Esophagus muscularis mucosa (tissue), 4 donors: Measurements from ENCODE around the gene ZNF836. TPM values are rescaled to one million over a fixed set of nuclear protein-coding genes. Genes with fewer than 3 reads are reported as not detected.

Experiments
- DNase-seq: peaks from one replicate; pipeline ENCODE4 v3.0.0-alpha.2; 2017; ENCODE audit errors: extremely low spot score
- H3K27ac ChIP-seq, 4 donors: fragments of 200-600 bp; sonication (generic); replicated peaks in 1 of 4; 1 replicate in 3 of 4; 2 replicates in 1 of 4; pipeline ENCODE4 v1.5.1; 2016 to 2019; ENCODE audit warnings: mild to moderate bottlenecking in 1 of 4
- H3K27me3 ChIP-seq, 4 donors: fragments of 200-600 bp; sonication (generic); one replicate each; pipeline versions ENCODE4 v1.5.1 to v1.6.0; 2016 to 2019
- H3K36me3 ChIP-seq, 4 donors: fragments of 200-600 bp; sonication (generic); one replicate each; pipeline ENCODE4 v1.5.1; 2016 to 2019
- H3K4me1 ChIP-seq, 4 donors: fragments of 200-600 bp; sonication (generic); one replicate each; pipeline ENCODE4 v1.5.1; 2016 to 2019
- H3K4me3 ChIP-seq, 4 donors: fragments of 200-600 bp; sonication (generic); 1 replicate in 2 of 4; 2 replicates in 2 of 4; pipeline ENCODE4 v1.5.1; 2016 to 2019; ENCODE audit warnings: mild to moderate bottlenecking in 4 of 4, moderate library complexity in 1 of 4
- H3K9me3 ChIP-seq, 4 donors: fragments of 200-600 bp; sonication (generic); 1 replicate in 3 of 4; 2 replicates in 1 of 4; pipeline ENCODE4 v1.5.1; 2016 to 2019
- CTCF ChIP-seq, 3 experiments: fragments of 200-600 bp in 2 of 3; fragments of 450-650 bp in 1 of 3; sonication (generic) in 2 of 3; IDR thresholded peaks; one replicate each; pipeline ENCODE4 v1.5.1; 2017 to 2019; ENCODE audit warnings: antibody characterized with exemption in 3 of 3, mild to moderate bottlenecking in 2 of 3, moderate library complexity in 1 of 3
- EP300 ChIP-seq: sonication (generic); formaldehyde crosslinking; IDR thresholded peaks from one replicate; pipeline ENCODE4 v1.6.1; 2017; ENCODE audit warnings: antibody characterized with exemption
- POLR2A ChIP-seq: fragments of 450-650 bp; IDR thresholded peaks from one replicate; pipeline ENCODE4 v1.6.1; 2017; ENCODE audit warnings: antibody characterized with exemption, moderate library complexity, mild to moderate bottlenecking, low read depth
- POLR2AphosphoS5 ChIP-seq, 2 donors: sonication (generic); formaldehyde crosslinking; IDR thresholded peaks; one replicate each; pipeline ENCODE4 v1.6.1; 2017; ENCODE audit warnings: antibody characterized with exemption in 2 of 2
- WGBS: methylation state at CpG from one replicate; pipeline ENCODE4 v1.1.5; 2018; 5-methylcytosine and 5-hydroxymethylcytosine counted together
- intact Hi-C: fragments of 100-400 bp; cut with DNase I; formaldehyde crosslinking; loops from one replicate; pipeline ENCODE4 v1.15.1; 2023
- total RNA-seq, 4 donors: library from RNA; depleted of rRNA; stranded (reverse); fragments of >200 nt; gene quantifications; one replicate each; pipeline versions ENCODE4 v1.1.0 to v1.2.1, GENCODE V29; 2016

ZNF836 gene
- total RNA-seq, 4 donors from 2014 or later: 5.8 to 13.1 (median 9.1) TPM

- WGBS: 92% methylated on average over 5 of the region's 5 CpGs
- no peak overlapping the region for H3K27ac ChIP-seq
- peaks cover 97 to 100% (median 99%) of the 10 kb centered on the region in 4 donors for H3K36me3 ChIP-seq
- no peaks in the 10 kb centered on the region for H3K27me3 ChIP-seq
- intact Hi-C loops: no loop called here
- H3K9me3 ChIP-seq: no peaks in the 10 kb centered on the region
- no peak overlapping the region for H3K4me3 ChIP-seq
- no peak for DNase-seq
- no peak for TF ChIP-seq POLR2A
- TF ChIP-seq CTCF (IDR thresholded peaks at IDR 0.05): no peak
- TF ChIP-seq POLR2AphosphoS5 (IDR thresholded peaks at IDR 0.05): no peak
- no peak for TF ChIP-seq EP300
- peaks cover 0 to 7% (median 6%) of the 10 kb centered on the region in 4 donors for H3K4me1 ChIP-seq
These were observed 42.8 kb upstream of the ZNF836 start for GRCh38 chr19:52214241-52214640.

GRCh38 chr19:52212572-52213255 is 41.3 kb upstream of the ZNF836 start:
- DNase-seq: no peak
- intact Hi-C loops: no loop called here
- no peak overlapping the region for H3K27ac ChIP-seq
- H3K36me3 ChIP-seq: peaks cover 93 to 100% (median 99%) of the 10 kb centered on the region in 4 donors
- 92% methylated on average over 13 of the region's 25 CpGs for WGBS
- no peaks in the 10 kb centered on the region for H3K9me3 ChIP-seq
- TF ChIP-seq POLR2A (no peak), POLR2AphosphoS5 (IDR thresholded peaks at IDR 0.05) (no peak), CTCF (IDR thresholded peaks at IDR 0.05) (no peak), EP300 (no peak)
- no peaks in the 10 kb centered on the region for H3K27me3 ChIP-seq
- H3K4me1 ChIP-seq: peaks cover 0 to 12% (median 9%) of the 10 kb centered on the region in 4 donors
- no peak overlapping the region for H3K4me3 ChIP-seq

GRCh38 chr19:52211926-52212571 is 40.6 kb upstream of the ZNF836 start:
- 86% methylated on average over 9 of the region's 11 CpGs for WGBS
- no peak for DNase-seq
- TF ChIP-seq POLR2A (no peak), EP300 (no peak), POLR2AphosphoS5 (IDR thresholded peaks at IDR 0.05) (no peak), CTCF (IDR thresholded peaks at IDR 0.05) (no peak)
- Histone ChIP-seq H3K9me3 (no peaks in the 10 kb centered on the region), H3K27ac (no peak overlapping the region), H3K36me3 (peaks cover 86 to 100% (median 99%) of the 10 kb centered on the region in 4 donors), H3K27me3 (no peaks in the 10 kb centered on the region), H3K4me1 (peaks cover 0 to 12% (median 9%) of the 10 kb centered on the region in 4 donors), H3K4me3 (no peak overlapping the region)
- intact Hi-C loops: no loop called here

GRCh38 chr19:52211203-52211602 is 39.8 kb upstream of the ZNF836 start:
- H3K27ac ChIP-seq: no peak overlapping the region
- peaks cover 0 to 20% (median 12%) of the 10 kb centered on the region in 4 donors for H3K4me1 ChIP-seq
- peaks cover 85 to 100% (median 99%) of the 10 kb centered on the region in 4 donors for H3K36me3 ChIP-seq
- no peak overlapping the region for H3K4me3 ChIP-seq
- no peak for DNase-seq
- H3K9me3 ChIP-seq: no peaks in the 10 kb centered on the region
- TF ChIP-seq CTCF (IDR thresholded peaks at IDR 0.05): no peak
- no peak for TF ChIP-seq POLR2AphosphoS5 (IDR thresholded peaks at IDR 0.05)
- TF ChIP-seq POLR2A: no peak
- TF ChIP-seq EP300: no peak
- no peaks in the 10 kb centered on the region for H3K27me3 ChIP-seq
- WGBS: 94% methylated on average over 19 of the region's 20 CpGs
- intact Hi-C loops: no loop called here
